CD1c-positive myeloid dendritic cell (primary cell): ENCODE data around the gene ZFYVE26.
"Not testable (repeated sequence)": the region's sequence is repeated elsewhere in the genome, so short reads cannot be mapped to it uniquely, and the experiment has no call there.

Experiments
- DNase-seq: peaks from one replicate; pipeline ENCODE4 v3.0.0-alpha.2; 2016; ENCODE audit errors: extremely low spot score

Gene ZFYVE26

GRCh38 chr14:67816326-67817002, at the start of gene ZFYVE26:
Gene ZFYVE26, minus strand, starts transcription at chr14:67816590. Its CDS starts 627 bp downstream, at chr14:67815963.
- peak; percentile 95 for DNase-seq

GRCh38 chr14:67863223-67863622, 46.8 kb upstream of the ZFYVE26 start:
- no peak for DNase-seq

GRCh38 chr14:67859169-67859749, 42.9 kb upstream of the ZFYVE26 start:
- no peak for DNase-seq

GRCh38 chr14:67857778-67858350, 41.5 kb upstream of the ZFYVE26 start:
- DNase-seq = no peak

GRCh38 chr14:67856827-67857226, 40.4 kb upstream of the ZFYVE26 start:
- DNase-seq = no peak

GRCh38 chr14:67853715-67854114, 37.3 kb upstream of the ZFYVE26 start:
- peak; percentile 85 for DNase-seq

GRCh38 chr14:67852926-67853604, 36.7 kb upstream of the ZFYVE26 start:
- DNase-seq = peak; percentile 87

- DNase-seq = no peak
Measured at GRCh38 chr14:67851785-67852410, 35.5 kb upstream of the ZFYVE26 start.

- DNase-seq = no peak
Measured at GRCh38 chr14:67850066-67850830, 33.9 kb upstream of the ZFYVE26 start.

- DNase-seq = no peak
Measured at GRCh38 chr14:67846029-67846610, 29.7 kb upstream of the ZFYVE26 start.

GRCh38 chr14:67837011-67837624, 20.7 kb upstream of the ZFYVE26 start:
- peak; percentile 84 for DNase-seq

- no peak for DNase-seq
Measured at GRCh38 chr14:67835596-67835995, 19.2 kb upstream of the ZFYVE26 start.

GRCh38 chr14:67833403-67833802, 17.0 kb upstream of the ZFYVE26 start:
- no peak for DNase-seq

- no peak for DNase-seq
Measured at GRCh38 chr14:67831113-67831512, 14.7 kb upstream of the ZFYVE26 start.

GRCh38 chr14:67821121-67821520, 4.7 kb upstream of the ZFYVE26 start:
- no peak for DNase-seq

- peak; percentile 66 for DNase-seq
Measured at GRCh38 chr14:67820428-67820971, 4.1 kb upstream of the ZFYVE26 start.

GRCh38 chr14:67819563-67820421, 3.4 kb upstream of the ZFYVE26 start, which contains the start of gene RAD51B:
Gene RAD51B, plus strand, starts transcription at chr14:67819779.
- peak; percentile 94 for DNase-seq

GRCh38 chr14:67818476-67818875, 2.1 kb upstream of the ZFYVE26 start:
- DNase-seq = not testable (repeated sequence)

GRCh38 chr14:67817750-67818438, 1.5 kb upstream of the ZFYVE26 start:
- peak; percentile 9 for DNase-seq
